GM21576 (cell line): ENCODE measurements around the gene SLC19A1.

ENCODE experiments used
- ATAC-seq: cut with Tn5 transposase; IDR thresholded peaks from one replicate; pipeline ENCODE4 v1.9.1; 2021; ENCODE audit warnings: mild to moderate bottlenecking, moderate library complexity; ENCODE audit not compliant: unreplicated experiment

The SLC19A1 gene

GRCh38 chr21:45496968-45497845 lies 45.0 kb downstream of the SLC19A1 start:
- ATAC-seq: no peak

GRCh38 chr21:45496151-45496967 lies 45.9 kb downstream of the SLC19A1 start:
- no peak for ATAC-seq

GRCh38 chr21:45494851-45495680 lies 47.2 kb downstream of the SLC19A1 start:
- no peak for ATAC-seq

- ATAC-seq: no peak
Measured at GRCh38 chr21:45494135-45494850, 47.9 kb downstream of the SLC19A1 start.

GRCh38 chr21:45493401-45494001 lies 48.7 kb downstream of the SLC19A1 start:
- ATAC-seq: no peak

- no peak for ATAC-seq
Measured at GRCh38 chr21:45492765-45493164, 49.5 kb downstream of the SLC19A1 start.

- no peak for ATAC-seq
Measured at GRCh38 chr21:45491623-45492022, 50.6 kb downstream of the SLC19A1 start.

GRCh38 chr21:45491056-45491455 lies 51.2 kb downstream of the SLC19A1 start:
- no peak for ATAC-seq

GRCh38 chr21:45490049-45490731 lies 52.0 kb downstream of the SLC19A1 start:
- no peak for ATAC-seq

GRCh38 chr21:45489722-45489982 lies 52.6 kb downstream of the SLC19A1 start:
- no peak for ATAC-seq

- ATAC-seq: no peak
Measured at GRCh38 chr21:45488931-45489721, 53.1 kb downstream of the SLC19A1 start.

- no peak for ATAC-seq
Measured at GRCh38 chr21:45487891-45488600, 54.2 kb downstream of the SLC19A1 start.

- no peak for ATAC-seq
Measured at GRCh38 chr21:45487161-45487806, 55.0 kb downstream of the SLC19A1 start.

GRCh38 chr21:45486443-45487160 lies 55.6 kb downstream of the SLC19A1 start:
- ATAC-seq: no peak

- ATAC-seq: no peak
Measured at GRCh38 chr21:45485686-45486442, 56.4 kb downstream of the SLC19A1 start.

- ATAC-seq: no peak
Measured at GRCh38 chr21:45484318-45484717, 57.9 kb downstream of the SLC19A1 start.
